ENCODE data around the gene GNA15. TPM values are rescaled to one million over a fixed set of nuclear protein-coding genes. Genes with fewer than 3 reads are reported as not detected.

The GNA15 gene
- total RNA-seq, 3 donors from 2014 or later, result 7.8 to 16.2 (median 8.5) TPM

GRCh38 chr19:3157096-3157845, 21.4 kb downstream of the GNA15 start:
- no peaks in the 10 kb centered on the region for H3K4me1 ChIP-seq
- intact Hi-C loops (cut with DNase I; ENCODE audit: low total_unique reads), result no loop called here
- H3K4me3 ChIP-seq, result no peak overlapping the region
- no peaks in the 10 kb centered on the region for H3K27me3 ChIP-seq
- TF ChIP-seq POLR2AphosphoS5 (IDR thresholded peaks at IDR 0.05) (no peak), CTCF (IDR thresholded peaks at IDR 0.05) (no peak), POLR2A (IDR thresholded peaks at IDR 0.05) (no peak)
- no peak overlapping the region for H3K27ac ChIP-seq
- DNase-seq (ENCODE audit: low spot score in 2 of 2), result no peak
- H3K36me3 ChIP-seq, result no peaks in the 10 kb centered on the region
- no peaks in the 10 kb centered on the region for H3K9me3 ChIP-seq

- Histone ChIP-seq H3K36me3 (no peaks in the 10 kb centered on the region), H3K27ac (peak overlapping the region in 1 of 2 donors; percentile 36), H3K4me1 (no peaks in the 10 kb centered on the region), H3K27me3 (no peaks in the 10 kb centered on the region), H3K4me3 (no peak overlapping the region), H3K9me3 (no peaks in the 10 kb centered on the region)
- no peak for DNase-seq (ENCODE audit: low spot score in 2 of 2)
- intact Hi-C loops (cut with DNase I; ENCODE audit: low total_unique reads), result no loop called here
- TF ChIP-seq POLR2AphosphoS5 (IDR thresholded peaks at IDR 0.05), result no peak
- TF ChIP-seq CTCF (IDR thresholded peaks at IDR 0.05), result no peak
- TF ChIP-seq POLR2A (IDR thresholded peaks at IDR 0.05), result no peak
Measured at GRCh38 chr19:3159565-3159964, 23.7 kb downstream of the GNA15 start.

- peak overlapping the region in 1 of 2 donors; percentile 8 for H3K27ac ChIP-seq
- no peaks in the 10 kb centered on the region for H3K27me3 ChIP-seq
- TF ChIP-seq POLR2A (IDR thresholded peaks at IDR 0.05) (no peak), CTCF (IDR thresholded peaks at IDR 0.05) (no peak), POLR2AphosphoS5 (IDR thresholded peaks at IDR 0.05) (no peak)
- no peak overlapping the region for H3K4me3 ChIP-seq
- no peaks in the 10 kb centered on the region for H3K9me3 ChIP-seq
- H3K36me3 ChIP-seq, result no peaks in the 10 kb centered on the region
- DNase-seq (ENCODE audit: low spot score in 2 of 2), result no peak
- H3K4me1 ChIP-seq, result no peaks in the 10 kb centered on the region
- intact Hi-C loops (cut with DNase I; ENCODE audit: low total_unique reads), result no loop called here
Measured at GRCh38 chr19:3160219-3160618, 24.4 kb downstream of the GNA15 start.

- Histone ChIP-seq H3K27ac (no peak overlapping the region), H3K4me1 (no peaks in the 10 kb centered on the region), H3K27me3 (no peaks in the 10 kb centered on the region), H3K4me3 (no peak overlapping the region), H3K9me3 (no peaks in the 10 kb centered on the region), H3K36me3 (no peaks in the 10 kb centered on the region)
- intact Hi-C loops (cut with DNase I; ENCODE audit: low total_unique reads), result no loop called here
- no peak for DNase-seq (ENCODE audit: low spot score in 2 of 2)
- TF ChIP-seq POLR2A (IDR thresholded peaks at IDR 0.05) (no peak), CTCF (IDR thresholded peaks at IDR 0.05) (no peak), POLR2AphosphoS5 (IDR thresholded peaks at IDR 0.05) (no peak)
Measured at GRCh38 chr19:3161453-3161852, 25.6 kb downstream of the GNA15 start.

- Histone ChIP-seq H3K27ac (no peak overlapping the region), H3K9me3 (no peaks in the 10 kb centered on the region), H3K4me3 (no peak overlapping the region), H3K27me3 (no peaks in the 10 kb centered on the region), H3K36me3 (no peaks in the 10 kb centered on the region), H3K4me1 (no peaks in the 10 kb centered on the region)
- TF ChIP-seq CTCF (IDR thresholded peaks at IDR 0.05) (no peak), POLR2A (IDR thresholded peaks at IDR 0.05) (no peak), POLR2AphosphoS5 (IDR thresholded peaks at IDR 0.05) (no peak)
- intact Hi-C loops (cut with DNase I; ENCODE audit: low total_unique reads), result no loop called here
- no peak for DNase-seq (ENCODE audit: low spot score in 2 of 2)
Measured at GRCh38 chr19:3162418-3163229, 26.8 kb downstream of the GNA15 start.

Measured in breast epithelium (tissue), 4 donors.